ENCODE data around the gene MSI2.

The MSI2 gene

DNA sequence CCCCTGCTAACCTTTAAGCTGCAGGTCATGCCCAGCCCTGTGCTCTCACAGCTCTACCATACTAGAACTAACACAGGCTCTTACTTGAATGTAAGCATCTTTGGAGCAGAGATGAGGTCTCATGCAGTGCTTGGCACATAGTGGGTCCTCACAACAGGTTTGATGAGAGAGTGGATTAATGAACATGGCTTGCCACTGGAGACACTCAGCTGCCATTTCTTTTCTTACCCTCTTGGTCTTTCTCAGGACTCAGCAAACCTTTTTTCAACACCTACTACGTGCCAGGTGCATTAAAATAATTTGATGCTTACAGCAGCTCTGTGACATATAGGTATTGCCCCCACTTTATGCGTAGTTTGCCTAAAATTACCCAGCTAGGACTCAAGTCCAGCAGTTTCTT, 133.2 kb downstream of the MSI2 start:
- TF ChIP-seq, protein P1, sequence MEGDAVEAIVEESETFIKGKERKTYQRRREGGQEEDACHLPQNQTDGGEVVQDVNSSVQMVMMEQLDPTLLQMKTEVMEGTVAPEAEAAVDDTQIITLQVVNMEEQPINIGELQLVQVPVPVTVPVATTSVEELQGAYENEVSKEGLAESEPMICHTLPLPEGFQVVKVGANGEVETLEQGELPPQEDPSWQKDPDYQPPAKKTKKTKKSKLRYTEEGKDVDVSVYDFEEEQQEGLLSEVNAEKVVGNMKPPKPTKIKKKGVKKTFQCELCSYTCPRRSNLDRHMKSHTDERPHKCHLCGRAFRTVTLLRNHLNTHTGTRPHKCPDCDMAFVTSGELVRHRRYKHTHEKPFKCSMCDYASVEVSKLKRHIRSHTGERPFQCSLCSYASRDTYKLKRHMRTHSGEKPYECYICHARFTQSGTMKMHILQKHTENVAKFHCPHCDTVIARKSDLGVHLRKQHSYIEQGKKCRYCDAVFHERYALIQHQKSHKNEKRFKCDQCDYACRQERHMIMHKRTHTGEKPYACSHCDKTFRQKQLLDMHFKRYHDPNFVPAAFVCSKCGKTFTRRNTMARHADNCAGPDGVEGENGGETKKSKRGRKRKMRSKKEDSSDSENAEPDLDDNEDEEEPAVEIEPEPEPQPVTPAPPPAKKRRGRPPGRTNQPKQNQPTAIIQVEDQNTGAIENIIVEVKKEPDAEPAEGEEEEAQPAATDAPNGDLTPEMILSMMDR (IDR thresholded peaks at IDR 0.05; ENCODE audit: control insufficient read depth, insufficient read depth, low read depth, low read length, missing control alignments), result no peak
- H3K4me3 ChIP-seq (ENCODE audit: control insufficient read depth, low read depth, low read length), result no peak overlapping the region
- DNase-seq (ENCODE audit: low read depth), result no peak

DNA sequence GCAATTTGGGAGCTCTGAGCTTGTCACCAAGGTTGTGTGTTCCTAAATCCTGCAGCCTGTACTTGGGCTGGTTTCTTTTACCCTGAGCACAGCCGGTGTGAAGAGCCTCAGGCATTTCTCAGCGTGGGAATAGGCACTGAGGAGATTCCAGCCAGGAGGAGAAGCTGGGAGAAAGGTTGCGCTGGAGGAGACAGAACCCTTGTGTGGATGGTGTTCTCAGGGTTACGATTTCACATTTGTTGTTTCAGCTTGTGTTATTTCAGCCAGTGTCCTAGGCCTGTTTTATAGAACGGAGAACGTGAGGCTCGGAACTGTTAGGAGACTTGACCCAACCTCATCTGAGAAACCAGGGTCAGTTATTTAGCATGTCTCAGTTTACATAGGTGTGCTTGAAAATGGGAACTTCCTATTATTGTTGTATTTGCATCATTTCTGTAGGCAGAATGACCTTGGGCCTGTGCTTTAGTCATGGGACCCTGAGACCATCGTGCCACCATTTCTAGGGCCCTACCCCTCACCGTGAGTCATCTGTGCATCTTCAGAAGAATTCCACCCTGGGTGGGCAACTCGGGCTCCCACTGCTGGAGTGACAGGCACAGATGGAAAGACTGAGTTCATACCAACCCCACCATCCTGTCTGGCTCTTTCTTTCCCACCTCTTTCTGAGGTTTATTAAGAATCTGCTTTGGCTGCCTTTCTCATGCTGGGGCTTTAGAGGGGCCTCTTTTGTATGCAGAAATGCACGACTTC, 134.9 kb downstream of the MSI2 start:
- DNase-seq (ENCODE audit: low read depth), result no peak

DNA sequence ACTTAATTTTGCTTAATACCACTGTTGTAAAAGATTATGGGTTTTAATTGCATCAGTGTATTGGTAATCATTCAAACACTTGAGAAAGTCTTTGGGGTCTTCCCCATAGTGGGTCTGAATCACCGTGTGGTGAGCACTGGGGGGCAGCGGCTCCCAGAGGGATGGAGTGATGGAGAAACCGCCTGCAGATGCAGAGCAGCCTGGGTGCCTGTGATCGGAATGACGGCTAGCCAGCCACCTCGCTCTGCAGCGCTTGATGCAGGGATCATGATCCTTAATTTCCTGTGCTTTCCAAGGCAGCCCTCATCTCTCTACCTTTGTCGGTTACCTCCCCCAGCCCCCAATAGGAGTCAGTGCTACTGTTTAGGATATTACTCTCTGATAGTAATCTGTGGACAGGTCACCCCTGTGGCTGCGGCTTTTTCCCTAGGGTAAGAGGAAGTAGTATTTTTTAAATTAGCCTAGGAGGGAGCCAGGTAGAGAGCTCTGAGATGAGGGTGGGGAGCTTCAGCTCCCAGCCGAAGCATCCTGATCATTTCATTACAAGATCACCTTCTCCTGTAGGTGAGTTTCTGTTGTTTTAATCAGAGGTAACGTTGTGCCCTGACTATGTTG, 135.6 kb downstream of the MSI2 start:
- DNase-seq (ENCODE audit: low read depth), result no peak
- no peak overlapping the region for H3K4me3 ChIP-seq (ENCODE audit: control insufficient read depth, low read depth, low read length)
- TF ChIP-seq, protein P1 (IDR thresholded peaks at IDR 0.05; ENCODE audit: control insufficient read depth, insufficient read depth, low read depth, low read length, missing control alignments), result no peak

More for the DNA sequence above, 134.9 kb downstream of the MSI2 start:
- TF ChIP-seq, protein P1 (IDR thresholded peaks at IDR 0.05; ENCODE audit: control insufficient read depth, insufficient read depth, low read depth, low read length, missing control alignments), result no peak
- H3K4me3 ChIP-seq (ENCODE audit: control insufficient read depth, low read depth, low read length), result no peak overlapping the region

DNA sequence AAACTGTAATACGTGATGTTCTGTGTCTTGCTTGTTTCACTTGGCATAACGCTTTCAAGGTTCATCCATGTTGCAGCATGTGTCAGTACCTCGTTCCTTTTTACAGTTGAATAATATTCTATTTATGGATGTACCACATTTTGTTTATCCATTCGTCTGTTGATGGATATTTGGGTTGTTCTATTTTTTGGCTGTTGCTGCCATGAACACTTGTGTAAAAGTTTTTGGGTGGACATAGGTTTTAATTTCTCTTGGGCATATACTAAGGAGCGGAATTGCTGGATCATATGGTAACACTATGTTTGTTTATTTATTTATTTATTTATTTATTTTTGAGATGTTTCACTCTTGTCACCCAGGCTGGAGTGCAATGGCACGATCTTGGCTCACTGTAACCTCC, 137.0 kb downstream of the MSI2 start:
- TF ChIP-seq, protein P1 (IDR thresholded peaks at IDR 0.05; ENCODE audit: control insufficient read depth, insufficient read depth, low read depth, low read length, missing control alignments), result no peak
- H3K4me3 ChIP-seq (ENCODE audit: control insufficient read depth, low read depth, low read length), result no peak overlapping the region
- DNase-seq (ENCODE audit: low read depth), result no peak

DNA sequence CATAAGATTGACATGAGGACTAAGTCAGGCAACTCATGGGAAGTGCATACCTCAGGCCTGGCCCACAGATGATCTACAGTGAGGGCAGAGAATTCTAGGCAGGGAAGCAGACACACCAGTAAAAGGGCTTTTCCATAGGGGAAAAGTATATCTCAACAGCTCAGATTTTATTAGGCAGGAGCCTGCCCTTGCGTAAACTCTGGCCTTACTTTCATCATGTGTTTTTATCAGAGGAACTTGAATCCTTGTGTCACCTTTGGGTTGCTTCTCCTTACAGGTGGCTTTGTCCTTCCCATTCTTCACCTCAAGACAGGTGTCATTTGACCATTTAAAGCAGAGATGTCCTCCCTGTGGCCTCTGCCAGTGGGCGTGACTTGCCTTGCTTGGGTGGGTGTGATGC, 138.1 kb downstream of the MSI2 start:
- TF ChIP-seq, protein P1 (IDR thresholded peaks at IDR 0.05; ENCODE audit: control insufficient read depth, insufficient read depth, low read depth, low read length, missing control alignments), result no peak
- H3K4me3 ChIP-seq (ENCODE audit: control insufficient read depth, low read depth, low read length), result no peak overlapping the region

DNA sequence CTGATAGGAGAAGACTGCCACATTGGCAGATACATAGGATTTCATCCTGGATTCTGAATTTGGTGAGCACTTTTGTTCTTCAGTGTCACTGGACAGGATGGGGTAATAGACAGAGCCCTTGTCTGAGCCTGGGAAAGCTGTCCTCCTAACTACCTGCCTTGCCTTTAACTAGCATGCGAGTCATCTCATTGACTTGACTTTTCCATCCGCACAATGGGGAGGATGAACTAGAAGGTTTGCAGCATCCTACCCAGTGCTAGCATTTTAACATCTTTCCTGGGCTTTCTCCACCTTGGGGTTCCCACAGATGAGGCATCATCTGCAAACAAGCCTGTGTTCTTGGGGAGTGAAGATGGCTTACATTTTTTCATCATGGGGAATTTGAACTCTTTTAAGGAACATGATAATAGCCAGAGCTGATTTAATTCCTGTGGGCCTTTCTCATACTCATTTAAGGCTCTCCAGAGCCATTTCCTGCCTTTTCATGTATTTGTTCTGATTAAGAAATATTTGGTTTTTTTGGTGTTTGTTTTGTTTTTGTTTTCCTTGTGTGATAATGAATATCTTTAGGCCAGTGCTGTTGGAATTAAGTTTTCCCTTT, 139.5 kb downstream of the MSI2 start:
- no peak for DNase-seq (ENCODE audit: low read depth)
- no peak overlapping the region for H3K4me3 ChIP-seq (ENCODE audit: control insufficient read depth, low read depth, low read length)
- TF ChIP-seq, protein P1 (IDR thresholded peaks at IDR 0.05; ENCODE audit: control insufficient read depth, insufficient read depth, low read depth, low read length, missing control alignments), result no peak

More for the DNA sequence above, 138.1 kb downstream of the MSI2 start:
- no peak for DNase-seq (ENCODE audit: low read depth)

Data from AG09309 (cell line).